Colonic mucosa (tissue), 4 donors: ENCODE data around the gene CGB5. TPM values are rescaled to one million over a fixed set of nuclear protein-coding genes. Genes with fewer than 3 reads are reported as not detected.
A peak's percentile ranks its signal among the peaks of the same experiment; 100 is the strongest.

Experiments used
- DNase-seq: peaks from one replicate; pipeline ENCODE4 v3.0.0-alpha.2; 2020
- H3K27ac ChIP-seq: fragments of 200-600 bp; one replicate; pipeline ENCODE4 v1.8.0; 2021
- H3K27me3 ChIP-seq: fragments of 200-600 bp; one replicate; pipeline ENCODE4 v1.8.0; 2021
- H3K36me3 ChIP-seq: fragments of 200-600 bp; one replicate; pipeline ENCODE4 v1.8.0; 2021
- H3K4me1 ChIP-seq: fragments of 200-600 bp; one replicate; pipeline ENCODE4 v1.8.0; 2021; ENCODE audit warnings: mild to moderate bottlenecking
- H3K4me3 ChIP-seq: fragments of 200-600 bp; one replicate; pipeline ENCODE4 v1.8.0; 2021
- H3K9ac ChIP-seq, 2 donors: one replicate each; pipeline ENCODE4 v1.7.0; 2013; ENCODE audit warnings: control low read depth in 2 of 2, low read depth in 2 of 2, low read length in 2 of 2
- H3K9me3 ChIP-seq: fragments of 200-600 bp; one replicate; pipeline ENCODE4 v1.8.0; 2021
- intact Hi-C: fragments of 100-400 bp; cut with DNase I; formaldehyde crosslinking; loops from one replicate; pipeline ENCODE4 v1.14.1; 2022
- microRNA-seq: library from miRNA; unstranded; fragments of <30 nt; microRNA quantifications from one replicate; pipeline ENCODE4, GENCODE V29; 2019
- total RNA-seq, 2 donors: library from RNA; stranded (reverse); fragmentation: NEBNext Ultra II Directional in 1 of 2; extraction: Animal tissue kit (Norgen Biotek cat#: 25700) in 1 of 2; gene quantifications; one replicate each; pipeline ENCODE4 v1.2.1, GENCODE V29; 2021
- TF ChIP-seq, protein P1 (sequence below): fragments of 200-600 bp; IDR thresholded peaks from one replicate; pipeline ENCODE4 v1.8.0; 2022; ENCODE audit warnings: antibody characterized with exemption, mild to moderate bottlenecking
- donor health status: healthy.
- donor health status: DM: no; HTN: no; CAD: no.
- donor health status: DM: no; HTN: no; CAD: no.

The CGB5 gene
- total RNA-seq, 2 donors from 2014 or later = not detected

- H3K27me3 ChIP-seq = no peaks in the 10 kb centered on the region
- DNase-seq = no peak
- H3K9me3 ChIP-seq = no peaks in the 10 kb centered on the region
- H3K4me1 ChIP-seq = peaks cover 8% of the 10 kb centered on the region
- peak overlapping the region; percentile 95 to 99 for H3K9ac ChIP-seq
- intact Hi-C loops = no loop called here
- peaks cover 14% of the 10 kb centered on the region for H3K36me3 ChIP-seq
- H3K4me3 ChIP-seq = peak overlapping the region; percentile 95
- TF ChIP-seq, protein P1, sequence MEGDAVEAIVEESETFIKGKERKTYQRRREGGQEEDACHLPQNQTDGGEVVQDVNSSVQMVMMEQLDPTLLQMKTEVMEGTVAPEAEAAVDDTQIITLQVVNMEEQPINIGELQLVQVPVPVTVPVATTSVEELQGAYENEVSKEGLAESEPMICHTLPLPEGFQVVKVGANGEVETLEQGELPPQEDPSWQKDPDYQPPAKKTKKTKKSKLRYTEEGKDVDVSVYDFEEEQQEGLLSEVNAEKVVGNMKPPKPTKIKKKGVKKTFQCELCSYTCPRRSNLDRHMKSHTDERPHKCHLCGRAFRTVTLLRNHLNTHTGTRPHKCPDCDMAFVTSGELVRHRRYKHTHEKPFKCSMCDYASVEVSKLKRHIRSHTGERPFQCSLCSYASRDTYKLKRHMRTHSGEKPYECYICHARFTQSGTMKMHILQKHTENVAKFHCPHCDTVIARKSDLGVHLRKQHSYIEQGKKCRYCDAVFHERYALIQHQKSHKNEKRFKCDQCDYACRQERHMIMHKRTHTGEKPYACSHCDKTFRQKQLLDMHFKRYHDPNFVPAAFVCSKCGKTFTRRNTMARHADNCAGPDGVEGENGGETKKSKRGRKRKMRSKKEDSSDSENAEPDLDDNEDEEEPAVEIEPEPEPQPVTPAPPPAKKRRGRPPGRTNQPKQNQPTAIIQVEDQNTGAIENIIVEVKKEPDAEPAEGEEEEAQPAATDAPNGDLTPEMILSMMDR = no peak
- peak overlapping the region; percentile 90 for H3K27ac ChIP-seq
Observed at GRCh38 chr19:49085868-49086232, 42.2 kb downstream of the CGB5 start.

DNA sequence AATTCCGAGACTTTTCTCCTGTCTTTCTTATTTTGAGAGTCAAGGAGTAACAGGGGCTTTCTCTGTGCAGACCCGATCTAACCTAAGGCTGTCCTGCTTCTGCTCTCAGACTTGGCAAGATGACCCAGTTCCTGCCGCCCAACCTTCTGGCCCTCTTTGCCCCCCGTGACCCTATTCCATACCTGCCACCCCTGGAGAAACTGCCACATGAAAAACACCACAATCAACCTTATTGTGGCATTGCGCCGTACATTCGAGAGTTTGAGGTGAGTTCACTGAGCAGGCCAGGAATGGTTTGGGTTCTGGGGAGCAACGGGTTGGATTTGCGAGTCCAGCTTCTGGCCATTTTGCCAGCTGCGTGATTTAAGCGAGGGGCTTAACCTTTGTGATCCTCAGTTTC, 42.6 kb downstream of the CGB5 start:
- H3K4me3 ChIP-seq = peak overlapping the region; percentile 95
- H3K36me3 ChIP-seq = peaks cover 16% of the 10 kb centered on the region
- no peak for DNase-seq
- H3K27ac ChIP-seq = no peak overlapping the region
- intact Hi-C loops = no loop called here
- H3K27me3 ChIP-seq = no peaks in the 10 kb centered on the region
- peak overlapping the region; percentile 95 to 99 for H3K9ac ChIP-seq
- TF ChIP-seq, protein P1 = no peak
- peaks cover 8% of the 10 kb centered on the region for H3K4me1 ChIP-seq
- H3K9me3 ChIP-seq = no peaks in the 10 kb centered on the region

DNA sequence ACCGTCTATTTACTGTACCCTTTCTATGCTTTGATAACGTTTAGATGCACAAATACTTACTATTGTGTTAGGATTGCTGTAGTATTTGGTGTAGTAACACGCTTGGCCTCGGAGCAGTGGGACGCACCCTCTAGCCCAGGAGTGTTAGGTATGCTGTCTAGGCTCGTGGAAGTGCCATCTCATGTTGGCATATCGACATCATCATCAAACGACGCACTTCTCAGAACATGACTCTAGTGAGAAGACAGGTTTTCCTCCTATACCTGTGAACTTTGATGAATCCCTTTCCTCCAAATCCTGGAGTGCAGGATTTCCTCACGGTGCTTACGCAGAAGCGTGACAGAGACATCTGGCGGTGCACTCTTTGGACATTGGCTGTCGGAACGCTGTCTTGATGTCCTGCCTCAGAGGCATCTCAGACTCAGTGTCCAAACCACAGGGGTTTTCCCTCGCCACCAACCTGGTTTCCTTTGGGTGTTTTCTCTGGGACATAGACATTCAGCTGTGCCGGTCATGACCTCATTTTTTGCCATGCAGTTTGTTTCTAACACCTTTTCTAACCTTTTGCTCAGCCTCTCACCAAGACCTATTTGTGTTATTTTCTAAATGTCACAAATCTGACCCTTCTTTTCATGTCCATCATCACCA, 47.9 kb downstream of the CGB5 start:
- H3K36me3 ChIP-seq = peaks cover 16% of the 10 kb centered on the region
- TF ChIP-seq, protein P1 = no peak
- DNase-seq = no peak
- peaks cover 6% of the 10 kb centered on the region for H3K4me1 ChIP-seq
- H3K27me3 ChIP-seq = no peaks in the 10 kb centered on the region
- H3K4me3 ChIP-seq = no peak overlapping the region
- no peak overlapping the region for H3K27ac ChIP-seq
- no peaks in the 10 kb centered on the region for H3K9me3 ChIP-seq
- no peak overlapping the region for H3K9ac ChIP-seq
- intact Hi-C loops = no loop called here

- Histone ChIP-seq H3K4me3 (no peak overlapping the region), H3K9ac (no peak overlapping the region), H3K4me1 (no peaks in the 10 kb centered on the region), H3K27me3 (no peaks in the 10 kb centered on the region), H3K9me3 (no peaks in the 10 kb centered on the region), H3K27ac (no peak overlapping the region), H3K36me3 (peaks cover 16% of the 10 kb centered on the region)
- TF ChIP-seq, protein P1 = no peak
- DNase-seq = no peak
- intact Hi-C loops = no loop called here
Observed at GRCh38 chr19:49092686-49093085, 49.0 kb downstream of the CGB5 start.

Small RNA genes lying within 50 kb of the gene (microRNA-seq; reads per million reads assigned to microRNA genes)
- gene MIR6798 = not detected

Other genes starting within 250 kb of the CGB5 start
- gene BCAT2, start 232.8 kb upstream of the CGB5 start, total RNA-seq = 10 to 100 TPM; 74.8 to 85.5 TPM
- 1 to 10 TPM in 1 of 2 donors, under 1 TPM in 1; 0.79 to 2.8 TPM for gene HSD17B14, start 207.4 kb upstream of the CGB5 start, total RNA-seq
- gene PLEKHA4, start 175.2 kb upstream of the CGB5 start, total RNA-seq = 1 to 10 TPM; 5.6 to 6.6 TPM
- 10 to 100 TPM; 23.9 to 33.3 TPM for gene PPP1R15A, start 171.4 kb upstream of the CGB5 start, total RNA-seq
- gene TULP2, start 145.1 kb upstream of the CGB5 start, total RNA-seq = not detected
- 100 to 1,000 TPM; 180 to 184 TPM for gene NUCB1, start 143.5 kb upstream of the CGB5 start, total RNA-seq
- 1 to 10 TPM in 1 of 2 donors, not detected in 1; 1.5 TPM for gene DHDH, start 110.1 kb upstream of the CGB5 start, total RNA-seq
- gene BAX, start 89.0 kb upstream of the CGB5 start, total RNA-seq = 100 to 1,000 TPM; 144 to 223 TPM
- 1,000 to 10,000 TPM; 1,463 to 1,600 TPM for gene FTL, start 78.5 kb upstream of the CGB5 start, total RNA-seq
- 10 to 100 TPM; 48.8 to 54.7 TPM for gene GYS1, start 50.5 kb upstream of the CGB5 start, total RNA-seq
- 100 to 1,000 TPM in 1 of 2 donors, 10 to 100 TPM in 1; 54.1 to 151 TPM for gene RUVBL2, start 50.0 kb upstream of the CGB5 start, total RNA-seq
- gene LHB, start 26.8 kb upstream of the CGB5 start, total RNA-seq = not detected
- not detected for gene CGB3, start 19.5 kb upstream of the CGB5 start, total RNA-seq
- gene CGB2, start 12.0 kb upstream of the CGB5 start, total RNA-seq = not detected
- not detected for gene CGB1, start 7.0 kb upstream of the CGB5 start, total RNA-seq
- not detected for gene CGB8, start 5.3 kb downstream of the CGB5 start, total RNA-seq
- not detected for gene CGB7, start 13.9 kb downstream of the CGB5 start, total RNA-seq
- not detected for gene NTF4, start 21.0 kb downstream of the CGB5 start, total RNA-seq
- gene KCNA7, start 28.9 kb downstream of the CGB5 start, total RNA-seq = not detected
- 100 to 1,000 TPM; 124 to 204 TPM for gene SNRNP70, start 41.6 kb downstream of the CGB5 start, total RNA-seq
- gene LIN7B, start 70.5 kb downstream of the CGB5 start, total RNA-seq = 10 to 100 TPM; 11.8 to 14.6 TPM
- gene C19orf73, start 75.3 kb downstream of the CGB5 start, total RNA-seq = 1 to 10 TPM; 3.5 to 4.8 TPM
- 10 to 100 TPM; 27.5 to 36.3 TPM for gene PPFIA3, start 75.7 kb downstream of the CGB5 start, total RNA-seq
- 1 to 10 TPM in 1 of 2 donors, under 1 TPM in 1; 0.53 to 1.8 TPM for gene HRC, start 111.5 kb downstream of the CGB5 start, total RNA-seq
- gene TRPM4, start 113.9 kb downstream of the CGB5 start, total RNA-seq = 100 to 1,000 TPM; 175 to 307 TPM